K562 (cell line): ENCODE measurements around the gene SHMT1. TPM values are rescaled to one million over a fixed set of nuclear protein-coding genes. Genes with fewer than 3 reads are reported as not detected.
A peak's percentile ranks its signal among the peaks of the same experiment; 100 is the strongest.

Experiments
- ATF7 ChIP-seq: fragments of 450-650 bp; IDR thresholded peaks from 2 replicates; pipeline ENCODE4 v1.7.1; 2014; ENCODE audit warnings: mild to moderate bottlenecking, moderate library complexity
- ETS2 ChIP-seq: IDR thresholded peaks from 2 replicates; pipeline ENCODE4 v1.6.1; 2016; ENCODE audit warnings: borderline replicate concordance, missing genetic modification characterization, mild to moderate bottlenecking, moderate library complexity, missing compliant biosample characterization; ENCODE audit not compliant: poor library complexity, severe bottlenecking
- HDAC8 ChIP-seq: fragments of 450-650 bp; IDR thresholded peaks from 2 replicates; pipeline ENCODE4 v1.6.1; 2016; ENCODE audit warnings: mild to moderate bottlenecking, missing genetic modification characterization, moderate library complexity, missing compliant biosample characterization
- ILK ChIP-seq: fragments of 450-650 bp; IDR thresholded peaks from 2 replicates; pipeline ENCODE4 v1.6.1; 2016; ENCODE audit warnings: missing genetic modification characterization, low read depth, mild to moderate bottlenecking, missing compliant biosample characterization, moderate library complexity, borderline replicate concordance
- MYC ChIP-seq, 2 experiments: fragments of 250-450 bp in 1 of 2; sonication (Bioruptor Pico) in 1 of 2; IDR thresholded peaks; 2 replicates each; pipeline versions ENCODE4 v1.5.1 to v1.6.1; 2012 to 2021; ENCODE audit warnings: low read depth in 2 of 2, borderline replicate concordance in 1 of 2, improper control_type of control experiment in 1 of 2, low read length in 1 of 2, mild to moderate bottlenecking in 1 of 2, moderate library complexity in 1 of 2
- SRSF7 ChIP-seq: fragments of 200-400 bp; formaldehyde crosslinking; optimal IDR thresholded peaks from 2 replicates; pipeline ENCODE3; 2017; ENCODE audit warnings: mild to moderate bottlenecking, low read depth, low read length
- ZNF174 ChIP-seq: fragments of 250-450 bp; sonication (Bioruptor Pico); IDR thresholded peaks from 2 replicates; pipeline ENCODE4 v1.4.0; 2020; ENCODE audit warnings: mild to moderate bottlenecking
- ZNF347 ChIP-seq: fragments of 450-650 bp; formaldehyde crosslinking; IDR thresholded peaks from 2 replicates; pipeline ENCODE4 v1.4.0; 2020; ENCODE audit warnings: low read depth, mild to moderate bottlenecking, moderate library complexity
- ZNF444 ChIP-seq: fragments of 250-450 bp; sonication (Bioruptor Pico); IDR thresholded peaks from 2 replicates; pipeline ENCODE4 v1.4.0; 2020; ENCODE audit warnings: mild to moderate bottlenecking, moderate library complexity
- polyA plus RNA-seq, 8 experiments: library from polyadenylated mRNA; depleted of rRNA in 4 of 8; stranded (reverse) in 5 of 8; unstranded in 3 of 8; fragments of >200 nt; fragmentation: Nextera tagmentation in 2 of 8; fragmentation: Illumina TruSeq in 1 of 8; extraction: Ambion mirVana in 2 of 8; extraction: Trizol in 1 of 8; gene quantifications; 2 replicates each; pipeline versions ENCODE4 v1.2.1 to v1.2.3, GENCODE V29; 2011 to 2014; ENCODE audit warnings: inconsistent platforms in 1 of 8, missing spikeins in 1 of 8
- total RNA-seq, 7 experiments: library from RNA; depleted of rRNA in 6 of 7; stranded (reverse); fragments of >200 nt in 6 of 7; fragmentation: Illumina TruSeq in 2 of 7; extraction: Trizol in 2 of 7; gene quantifications; 2 replicates each; pipeline versions ENCODE4 v1.2.1 to v1.2.3, GENCODE V29; 2011 to 2021; ENCODE audit warnings: low replicate concordance in 1 of 7
- TF ChIP-seq, protein P1 (sequence below), 2 experiments: IDR thresholded peaks; 2 replicates each; pipeline ENCODE4 v1.6.1; 2012; ENCODE audit warnings: improper control_type of control experiment in 2 of 2, low read depth in 2 of 2, low read length in 2 of 2, borderline replicate concordance in 1 of 2
- TF ChIP-seq, protein P2 (sequence below): sonication (generic); formaldehyde crosslinking; IDR thresholded peaks from 2 replicates; pipeline ENCODE4 v1.8.0; 2023; ENCODE audit warnings: mild to moderate bottlenecking, missing genetic modification reagents

The SHMT1 gene
- total and polyA plus RNA-seq, 9 of the 15 experiments (the other 6 are each of a cell fraction or from before 2014, with no cell fraction given) = 3.3 to 31.2 (median 23.3) TPM

DNA sequence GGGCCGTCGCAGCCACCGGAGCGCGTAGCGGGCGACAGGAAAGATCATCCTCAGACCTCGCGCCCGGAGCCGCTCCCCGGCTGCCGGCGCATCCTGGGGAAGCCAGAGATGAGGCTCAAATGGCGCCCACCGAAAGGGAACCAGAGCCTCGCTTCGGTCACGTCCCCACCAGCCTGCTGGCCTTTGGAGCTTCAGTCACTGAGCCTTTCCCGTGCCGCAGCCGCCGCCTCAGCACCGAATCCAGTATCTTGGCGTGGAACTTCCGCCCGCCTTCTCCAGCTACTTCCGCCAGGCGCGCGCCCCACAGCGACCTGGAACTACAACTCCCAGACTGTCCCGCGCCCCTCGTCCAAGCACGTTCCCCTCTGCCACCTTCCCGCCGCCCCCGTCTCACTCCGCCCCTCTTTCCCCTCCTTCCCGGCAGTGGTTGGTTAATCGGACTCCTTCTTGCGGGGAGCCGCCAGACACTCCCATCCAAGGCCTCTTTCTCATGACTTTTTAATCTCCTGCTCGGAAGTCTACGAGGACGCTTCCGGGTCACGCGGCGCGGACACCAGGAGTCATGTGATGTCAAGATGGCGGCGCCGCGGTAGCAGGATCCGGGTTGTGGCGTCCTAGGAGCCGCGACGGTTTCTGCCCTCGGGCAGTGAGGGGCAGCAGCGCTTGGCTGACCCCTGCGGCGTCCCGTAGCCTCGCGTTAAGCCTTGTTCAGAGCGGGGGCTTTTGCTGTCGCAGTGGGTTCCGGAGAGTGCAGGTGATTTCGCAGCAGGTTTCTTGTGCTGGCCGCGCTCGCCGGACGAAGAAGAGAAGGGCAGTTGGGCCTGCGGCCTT is 48.4 kb downstream of the SHMT1 start, which contains the start of the genes SMCR8 and TOP3A (continued):
- no peak for TF ChIP-seq ZNF444 (CRISPR knock-in tag)
- no peak for TF ChIP-seq ZNF347
- peak; percentile 40; the same call in 1 of the 2 replicates for TF ChIP-seq ATF7
- TF ChIP-seq ILK (tag) = no peak
- TF ChIP-seq, protein P1, sequence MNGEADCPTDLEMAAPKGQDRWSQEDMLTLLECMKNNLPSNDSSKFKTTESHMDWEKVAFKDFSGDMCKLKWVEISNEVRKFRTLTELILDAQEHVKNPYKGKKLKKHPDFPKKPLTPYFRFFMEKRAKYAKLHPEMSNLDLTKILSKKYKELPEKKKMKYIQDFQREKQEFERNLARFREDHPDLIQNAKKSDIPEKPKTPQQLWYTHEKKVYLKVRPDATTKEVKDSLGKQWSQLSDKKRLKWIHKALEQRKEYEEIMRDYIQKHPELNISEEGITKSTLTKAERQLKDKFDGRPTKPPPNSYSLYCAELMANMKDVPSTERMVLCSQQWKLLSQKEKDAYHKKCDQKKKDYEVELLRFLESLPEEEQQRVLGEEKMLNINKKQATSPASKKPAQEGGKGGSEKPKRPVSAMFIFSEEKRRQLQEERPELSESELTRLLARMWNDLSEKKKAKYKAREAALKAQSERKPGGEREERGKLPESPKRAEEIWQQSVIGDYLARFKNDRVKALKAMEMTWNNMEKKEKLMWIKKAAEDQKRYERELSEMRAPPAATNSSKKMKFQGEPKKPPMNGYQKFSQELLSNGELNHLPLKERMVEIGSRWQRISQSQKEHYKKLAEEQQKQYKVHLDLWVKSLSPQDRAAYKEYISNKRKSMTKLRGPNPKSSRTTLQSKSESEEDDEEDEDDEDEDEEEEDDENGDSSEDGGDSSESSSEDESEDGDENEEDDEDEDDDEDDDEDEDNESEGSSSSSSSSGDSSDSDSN (IDR thresholded peaks at IDR 0.05; ENCODE audit: borderline replicate concordance in 1 of 2, low read depth in 2 of 2, low read length in 2 of 2) = no peak
- TF ChIP-seq, protein P2, sequence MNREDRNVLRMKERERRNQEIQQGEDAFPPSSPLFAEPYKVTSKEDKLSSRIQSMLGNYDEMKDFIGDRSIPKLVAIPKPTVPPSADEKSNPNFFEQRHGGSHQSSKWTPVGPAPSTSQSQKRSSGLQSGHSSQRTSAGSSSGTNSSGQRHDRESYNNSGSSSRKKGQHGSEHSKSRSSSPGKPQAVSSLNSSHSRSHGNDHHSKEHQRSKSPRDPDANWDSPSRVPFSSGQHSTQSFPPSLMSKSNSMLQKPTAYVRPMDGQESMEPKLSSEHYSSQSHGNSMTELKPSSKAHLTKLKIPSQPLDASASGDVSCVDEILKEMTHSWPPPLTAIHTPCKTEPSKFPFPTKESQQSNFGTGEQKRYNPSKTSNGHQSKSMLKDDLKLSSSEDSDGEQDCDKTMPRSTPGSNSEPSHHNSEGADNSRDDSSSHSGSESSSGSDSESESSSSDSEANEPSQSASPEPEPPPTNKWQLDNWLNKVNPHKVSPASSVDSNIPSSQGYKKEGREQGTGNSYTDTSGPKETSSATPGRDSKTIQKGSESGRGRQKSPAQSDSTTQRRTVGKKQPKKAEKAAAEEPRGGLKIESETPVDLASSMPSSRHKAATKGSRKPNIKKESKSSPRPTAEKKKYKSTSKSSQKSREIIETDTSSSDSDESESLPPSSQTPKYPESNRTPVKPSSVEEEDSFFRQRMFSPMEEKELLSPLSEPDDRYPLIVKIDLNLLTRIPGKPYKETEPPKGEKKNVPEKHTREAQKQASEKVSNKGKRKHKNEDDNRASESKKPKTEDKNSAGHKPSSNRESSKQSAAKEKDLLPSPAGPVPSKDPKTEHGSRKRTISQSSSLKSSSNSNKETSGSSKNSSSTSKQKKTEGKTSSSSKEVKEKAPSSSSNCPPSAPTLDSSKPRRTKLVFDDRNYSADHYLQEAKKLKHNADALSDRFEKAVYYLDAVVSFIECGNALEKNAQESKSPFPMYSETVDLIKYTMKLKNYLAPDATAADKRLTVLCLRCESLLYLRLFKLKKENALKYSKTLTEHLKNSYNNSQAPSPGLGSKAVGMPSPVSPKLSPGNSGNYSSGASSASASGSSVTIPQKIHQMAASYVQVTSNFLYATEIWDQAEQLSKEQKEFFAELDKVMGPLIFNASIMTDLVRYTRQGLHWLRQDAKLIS = no peak
- no peak for TF ChIP-seq ZNF174
- TF ChIP-seq HDAC8 (tag) = no peak
- no peak for TF ChIP-seq ETS2 (tag)
- TF ChIP-seq MYC (IDR thresholded peaks at IDR 0.05; ENCODE audit: low read depth, low read length) = peak; percentile 50
- TF ChIP-seq MYC (CRISPR knock-in tag; IDR thresholded peaks at IDR 0.05; ENCODE audit: borderline replicate concordance, low read depth) = no peak
- no peak for TF ChIP-seq SRSF7
